ENCODE results near the gene UBE2D2.

GRCh38 chr5:139561655-139562451 is 714 bp downstream of the UBE2D2 start:
- TF ChIP-seq CTCF (conservative IDR thresholded peaks at IDR 0.05; ENCODE audit: low read depth, low read length) (no peak), RFX5 (IDR thresholded peaks at IDR 0.05; ENCODE audit: low read depth, low read length) (no peak), SMC3 (IDR thresholded peaks at IDR 0.05; ENCODE audit: low read depth, low read length) (no peak)
